K562 (cell line): ENCODE data around the gene ZNF780B. TPM values are rescaled to one million over a fixed set of nuclear protein-coding genes. Genes with fewer than 3 reads are reported as not detected.

Experiments used
- ATF1 ChIP-seq, 2 experiments: fragments of 450-650 bp in 1 of 2; IDR thresholded peaks; 2 replicates each; pipeline ENCODE4 v1.6.1; 2016; ENCODE audit warnings: missing compliant biosample characterization in 1 of 2, missing genetic modification characterization in 1 of 2
- CBX1 ChIP-seq: sonication (generic); IDR thresholded peaks from 2 replicates; pipeline ENCODE4 v1.6.1; 2016; ENCODE audit warnings: antibody characterized with exemption, low read depth, mild to moderate bottlenecking
- CEBPB ChIP-seq: fragments of 450-650 bp; IDR thresholded peaks from 2 replicates; pipeline ENCODE4 v1.6.1; 2016; ENCODE audit warnings: missing genetic modification characterization, missing compliant biosample characterization
- CREB1 ChIP-seq, 2 experiments: sonication (generic) in 1 of 2; formaldehyde crosslinking in 1 of 2; IDR thresholded peaks; 2 replicates each; pipeline versions ENCODE4 v1.6.1 to v1.8.0; 2012 to 2022; ENCODE audit warnings: inconsistent platforms in 1 of 2, mild to moderate bottlenecking in 1 of 2, missing genetic modification reagents in 1 of 2, moderate library complexity in 1 of 2
- EP400 ChIP-seq: fragments of 450-650 bp; IDR thresholded peaks from 2 replicates; pipeline ENCODE4 v1.6.1; 2017; ENCODE audit warnings: antibody characterized with exemption, mild to moderate bottlenecking, moderate library complexity
- FIP1L1 ChIP-seq: fragments of 200-400 bp; formaldehyde crosslinking; IDR thresholded peaks from 2 replicates; pipeline ENCODE4 v1.6.1; 2018; ENCODE audit warnings: mild to moderate bottlenecking, low read depth, low read length; ENCODE audit not compliant: poor library complexity, severe bottlenecking
- GABPB1 ChIP-seq: sonication (generic); formaldehyde crosslinking; IDR thresholded peaks from 2 replicates; pipeline ENCODE4 v1.8.0; 2022; ENCODE audit warnings: mild to moderate bottlenecking, missing genetic modification reagents
- HCFC1 ChIP-seq: IDR thresholded peaks from 2 replicates; pipeline ENCODE4 v1.6.1; 2012; ENCODE audit warnings: low read depth, low read length, improper control_type of control experiment
- JUN ChIP-seq, 2 experiments: sonication (generic) in 1 of 2; formaldehyde crosslinking in 1 of 2; IDR thresholded peaks; 2 replicates each; pipeline versions ENCODE4 v1.6.1 to v1.8.0; 2012 to 2022; ENCODE audit warnings: borderline replicate concordance in 2 of 2, mild to moderate bottlenecking in 2 of 2, improper control_type of control experiment in 1 of 2, low read depth in 1 of 2, low read length in 1 of 2, missing genetic modification reagents in 1 of 2
- POLR2A ChIP-seq: fragments of 450-650 bp; conservative IDR thresholded peaks from 2 replicates; pipeline ENCODE4 v1.6.1; 2016
- POLR2AphosphoS5 ChIP-seq: IDR thresholded peaks from 2 replicates; pipeline ENCODE4 v1.6.1; 2011; ENCODE audit warnings: mild to moderate bottlenecking, low read depth, low read length, moderate library complexity; ENCODE audit not compliant: control insufficient read depth, insufficient read depth
- RBBP5 ChIP-seq: fragments of 200-600 bp; sonication (generic); IDR thresholded peaks from 2 replicates; pipeline ENCODE4 v1.6.1; 2012; ENCODE audit warnings: borderline replicate concordance, mild to moderate bottlenecking, low read length, control low read depth, inconsistent platforms; ENCODE audit not compliant: insufficient read depth, poor library complexity, severe bottlenecking
- RUNX1 ChIP-seq: sonication (generic); IDR thresholded peaks from 2 replicates; pipeline ENCODE4 v1.6.1; 2016; ENCODE audit warnings: antibody characterized with exemption, low read depth
- SUPT5H ChIP-seq: fragments of 450-650 bp; IDR thresholded peaks from 2 replicates; pipeline ENCODE4 v1.6.1; 2016
- TAF9B ChIP-seq: fragments of 450-650 bp; IDR thresholded peaks from 2 replicates; pipeline ENCODE4 v1.6.1; 2018; ENCODE audit warnings: mild to moderate bottlenecking; ENCODE audit not compliant: partially characterized antibody
- TOE1 ChIP-seq, 2 experiments: fragments of 450-650 bp in 1 of 2; sonication (generic) in 1 of 2; formaldehyde crosslinking in 1 of 2; IDR thresholded peaks; 2 replicates each; pipeline versions ENCODE4 v1.7.1 to v1.8.0; 2016 to 2022; ENCODE audit warnings: borderline replicate concordance in 2 of 2, mild to moderate bottlenecking in 2 of 2, antibody characterized with exemption in 1 of 2, inconsistent platforms in 1 of 2, low read depth in 1 of 2, missing genetic modification reagents in 1 of 2, moderate library complexity in 1 of 2
- XRCC3 ChIP-seq: fragments of 450-650 bp; IDR thresholded peaks from 2 replicates; pipeline ENCODE4 v1.6.1; 2017; ENCODE audit warnings: mild to moderate bottlenecking, moderate library complexity
- ZBTB7A ChIP-seq: IDR thresholded peaks from 2 replicates; pipeline ENCODE4 v1.6.1; 2011; ENCODE audit warnings: low read depth, mild to moderate bottlenecking, low read length, moderate library complexity, borderline replicate concordance; ENCODE audit not compliant: control insufficient read depth
- ZNF124 ChIP-seq: sonication (generic); formaldehyde crosslinking; IDR thresholded peaks from 2 replicates; pipeline ENCODE4 v1.8.1; 2022; ENCODE audit warnings: missing genetic modification reagents
- ZNF143 ChIP-seq: sonication (generic); formaldehyde crosslinking; IDR thresholded peaks from 2 replicates; pipeline ENCODE4 v1.9.0; 2022; ENCODE audit warnings: mild to moderate bottlenecking, missing genetic modification reagents
- polyA plus RNA-seq, 8 experiments: library from polyadenylated mRNA; depleted of rRNA in 4 of 8; stranded (reverse) in 5 of 8; unstranded in 3 of 8; fragments of >200 nt; fragmentation: Nextera tagmentation in 2 of 8; fragmentation: Illumina TruSeq in 1 of 8; extraction: Ambion mirVana in 2 of 8; extraction: Trizol in 1 of 8; gene quantifications; 2 replicates each; pipeline versions ENCODE4 v1.2.1 to v1.2.3, GENCODE V29; 2011 to 2014; ENCODE audit warnings: inconsistent platforms in 1 of 8, missing spikeins in 1 of 8
- total RNA-seq, 7 experiments: library from RNA; depleted of rRNA in 6 of 7; stranded (reverse); fragments of >200 nt in 6 of 7; fragmentation: Illumina TruSeq in 2 of 7; extraction: Trizol in 2 of 7; gene quantifications; 2 replicates each; pipeline versions ENCODE4 v1.2.1 to v1.2.3, GENCODE V29; 2011 to 2021; ENCODE audit warnings: low replicate concordance in 1 of 7
- TF ChIP-seq, protein P1 (sequence below): fragments of 250-450 bp; sonication (Bioruptor Pico); IDR thresholded peaks from 2 replicates; pipeline ENCODE4 v1.8.0; 2022; ENCODE audit warnings: moderate library complexity, mild to moderate bottlenecking, inconsistent platforms
- TF ChIP-seq, protein P2 (sequence below): sonication (generic); formaldehyde crosslinking; IDR thresholded peaks from 2 replicates; pipeline ENCODE4 v1.8.1; 2023; ENCODE audit warnings: missing genetic modification reagents, mild to moderate bottlenecking, borderline replicate concordance

Gene ZNF780B
- total and polyA plus RNA-seq, 9 of the 15 experiments (the other 6 are each of a cell fraction or from before 2014, with no cell fraction given) = 3.9 to 18.4 (median 8.8) TPM

DNA sequence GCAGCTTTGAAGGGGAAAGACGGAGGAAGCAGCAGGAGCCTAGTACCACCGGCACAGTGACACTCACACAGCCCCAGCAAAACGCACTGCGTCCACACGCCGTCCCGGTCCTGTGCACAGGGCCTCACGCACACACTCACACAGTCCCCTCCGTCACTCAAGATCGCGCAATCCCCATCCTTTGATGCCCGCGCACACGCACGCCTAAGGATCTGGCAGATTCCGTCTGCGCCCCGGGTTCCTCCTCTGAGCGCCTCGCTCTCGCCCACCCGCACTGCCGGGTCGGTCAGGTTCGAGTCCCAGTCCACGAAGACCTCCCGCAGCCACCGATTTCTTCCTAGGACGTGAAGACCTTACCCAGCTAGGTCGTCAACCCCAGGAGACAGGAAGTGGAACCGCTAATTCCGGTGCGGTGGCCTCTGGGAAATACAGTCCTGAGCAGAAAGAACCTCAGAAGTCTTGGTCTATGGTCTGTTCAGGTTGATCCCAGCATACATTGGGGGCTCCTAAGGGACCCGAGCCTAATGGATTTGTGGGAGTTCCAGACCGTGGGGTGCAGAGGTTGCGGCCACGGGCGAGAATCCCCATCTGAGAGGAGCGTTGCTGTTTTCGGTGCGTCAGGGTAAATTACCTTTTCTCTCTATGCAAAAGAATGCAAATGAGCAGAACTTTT lies at the start of gene ZNF780B (continued):
- TF ChIP-seq, protein P1, sequence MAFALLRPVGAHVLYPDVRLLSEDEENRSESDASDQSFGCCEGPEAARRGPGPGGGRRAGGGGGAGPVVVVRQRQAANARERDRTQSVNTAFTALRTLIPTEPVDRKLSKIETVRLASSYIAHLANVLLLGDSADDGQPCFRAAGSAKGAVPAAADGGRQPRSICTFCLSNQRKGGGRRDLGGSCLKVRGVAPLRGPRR = no peak
- no peak for TF ChIP-seq ZBTB7A
- TF ChIP-seq TAF9B = peak; percentile 38
- peak; percentile 66 for TF ChIP-seq GABPB1
- no peak for TF ChIP-seq XRCC3
- TF ChIP-seq EP400 = peak; percentile 63
- TF ChIP-seq HCFC1 = peak; percentile 72
- TF ChIP-seq CBX1 = peak; percentile 51; the same call in 1 of the 2 replicates
- no peak for TF ChIP-seq FIP1L1
- peak; percentile 49; the same call in 1 of the 2 replicates for TF ChIP-seq CEBPB
- no peak for TF ChIP-seq CREB1 (IDR thresholded peaks at IDR 0.05)
- TF ChIP-seq CREB1 (CRISPR knock-in tag; IDR thresholded peaks at IDR 0.05) = no peak
- 0 out of 2 replicates have a peak, but pooled peaks have one; percentile 16 for TF ChIP-seq TOE1 (IDR thresholded peaks at IDR 0.05; ENCODE audit: borderline replicate concordance)
- TF ChIP-seq TOE1 (CRISPR knock-in tag; IDR thresholded peaks at IDR 0.05; ENCODE audit: borderline replicate concordance, low read depth) = no peak
- TF ChIP-seq ATF1 (CRISPR knock-in tag; IDR thresholded peaks at IDR 0.05) = no peak
- TF ChIP-seq ATF1 (tag; IDR thresholded peaks at IDR 0.05) = peak; percentile 61; the same call in 1 of the 2 replicates
- peak; percentile 84 for TF ChIP-seq RBBP5
- TF ChIP-seq ZNF124 = no peak
- TF ChIP-seq POLR2AphosphoS5 = peak; percentile 16; the same call in 1 of the 2 replicates
- peak; percentile 47; the same call in 1 of the 2 replicates for TF ChIP-seq SUPT5H
- TF ChIP-seq JUN (IDR thresholded peaks at IDR 0.05; ENCODE audit: borderline replicate concordance, low read depth, low read length) = 0 out of 2 replicates have a peak, but pooled peaks have one; percentile 6
- TF ChIP-seq JUN (CRISPR knock-in tag; IDR thresholded peaks at IDR 0.05; ENCODE audit: borderline replicate concordance) = no peak
- no peak for TF ChIP-seq RUNX1
- TF ChIP-seq POLR2A = peak; percentile 69
- TF ChIP-seq, protein P2, sequence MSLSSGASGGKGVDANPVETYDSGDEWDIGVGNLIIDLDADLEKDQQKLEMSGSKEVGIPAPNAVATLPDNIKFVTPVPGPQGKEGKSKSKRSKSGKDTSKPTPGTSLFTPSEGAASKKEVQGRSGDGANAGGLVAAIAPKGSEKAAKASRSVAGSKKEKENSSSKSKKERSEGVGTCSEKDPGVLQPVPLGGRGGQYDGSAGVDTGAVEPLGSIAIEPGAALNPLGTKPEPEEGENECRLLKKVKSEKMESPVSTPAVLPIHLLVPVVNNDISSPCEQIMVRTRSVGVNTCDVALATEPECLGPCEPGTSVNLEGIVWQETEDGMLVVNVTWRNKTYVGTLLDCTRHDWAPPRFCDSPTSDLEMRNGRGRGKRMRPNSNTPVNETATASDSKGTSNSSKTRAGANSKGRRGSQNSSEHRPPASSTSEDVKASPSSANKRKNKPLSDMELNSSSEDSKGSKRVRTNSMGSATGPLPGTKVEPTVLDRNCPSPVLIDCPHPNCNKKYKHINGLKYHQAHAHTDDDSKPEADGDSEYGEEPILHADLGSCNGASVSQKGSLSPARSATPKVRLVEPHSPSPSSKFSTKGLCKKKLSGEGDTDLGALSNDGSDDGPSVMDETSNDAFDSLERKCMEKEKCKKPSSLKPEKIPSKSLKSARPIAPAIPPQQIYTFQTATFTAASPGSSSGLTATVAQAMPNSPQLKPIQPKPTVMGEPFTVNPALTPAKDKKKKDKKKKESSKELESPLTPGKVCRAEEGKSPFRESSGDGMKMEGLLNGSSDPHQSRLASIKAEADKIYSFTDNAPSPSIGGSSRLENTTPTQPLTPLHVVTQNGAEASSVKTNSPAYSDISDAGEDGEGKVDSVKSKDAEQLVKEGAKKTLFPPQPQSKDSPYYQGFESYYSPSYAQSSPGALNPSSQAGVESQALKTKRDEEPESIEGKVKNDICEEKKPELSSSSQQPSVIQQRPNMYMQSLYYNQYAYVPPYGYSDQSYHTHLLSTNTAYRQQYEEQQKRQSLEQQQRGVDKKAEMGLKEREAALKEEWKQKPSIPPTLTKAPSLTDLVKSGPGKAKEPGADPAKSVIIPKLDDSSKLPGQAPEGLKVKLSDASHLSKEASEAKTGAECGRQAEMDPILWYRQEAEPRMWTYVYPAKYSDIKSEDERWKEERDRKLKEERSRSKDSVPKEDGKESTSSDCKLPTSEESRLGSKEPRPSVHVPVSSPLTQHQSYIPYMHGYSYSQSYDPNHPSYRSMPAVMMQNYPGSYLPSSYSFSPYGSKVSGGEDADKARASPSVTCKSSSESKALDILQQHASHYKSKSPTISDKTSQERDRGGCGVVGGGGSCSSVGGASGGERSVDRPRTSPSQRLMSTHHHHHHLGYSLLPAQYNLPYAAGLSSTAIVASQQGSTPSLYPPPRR (CRISPR knock-in tag) = no peak
- peak; percentile 78 for TF ChIP-seq ZNF143 (CRISPR knock-in tag)
